ENCODE data around the gene MAST4. TPM values are rescaled to one million over a fixed set of nuclear protein-coding genes. Genes with fewer than 3 reads are reported as not detected.

Gene MAST4
- total RNA-seq: 13.9 TPM

- no peak for FAIRE-seq
- peak; percentile 83 to 84 for DNase-seq (ENCODE audit: low spot score in 2 of 2)
These were observed at the start of gene MAST4 for GRCh38 chr5:66595756-66596635. Gene MAST4, plus strand, starts transcription at chr5:66596393. Its CDS starts 263 bp downstream, at chr5:66596656.

- DNase-seq (ENCODE audit: low spot score in 2 of 2): no peak
- no peak for FAIRE-seq
These were observed 49.7 kb upstream of the MAST4 start for GRCh38 chr5:66546541-66546940.

- no peak for FAIRE-seq
- no peak for DNase-seq (ENCODE audit: low spot score in 2 of 2)
These were observed 44.9 kb upstream of the MAST4 start for GRCh38 chr5:66551338-66551737.

- FAIRE-seq: no peak
- DNase-seq (ENCODE audit: low spot score in 2 of 2): no peak
These were observed 44.2 kb upstream of the MAST4 start for GRCh38 chr5:66551945-66552344.

- FAIRE-seq: no peak
These were observed 42.8 kb upstream of the MAST4 start for GRCh38 chr5:66553368-66553912.

GRCh38 chr5:66553916-66554575 lies 42.1 kb upstream of the MAST4 start:
- DNase-seq (ENCODE audit: low spot score in 2 of 2): no peak
- FAIRE-seq: no peak

More at GRCh38 chr5:66553368-66553912, 42.8 kb upstream of the MAST4 start:
- DNase-seq (ENCODE audit: low spot score in 2 of 2): no peak

GRCh38 chr5:66554884-66555283 lies 41.3 kb upstream of the MAST4 start:
- DNase-seq (ENCODE audit: low spot score in 2 of 2) (no peak), FAIRE-seq (no peak)

GRCh38 chr5:66558560-66558959 lies 37.6 kb upstream of the MAST4 start:
- DNase-seq (ENCODE audit: low spot score in 2 of 2) (no peak), FAIRE-seq (no peak)

- no peak for FAIRE-seq
These were observed 35.8 kb upstream of the MAST4 start for GRCh38 chr5:66560371-66560770.

GRCh38 chr5:66561256-66561990 lies 34.8 kb upstream of the MAST4 start:
- DNase-seq (ENCODE audit: low spot score in 2 of 2) (no peak), FAIRE-seq (no peak)

More at GRCh38 chr5:66560371-66560770, 35.8 kb upstream of the MAST4 start:
- DNase-seq (ENCODE audit: low spot score in 2 of 2): no peak

- DNase-seq (ENCODE audit: low spot score in 2 of 2): no peak
- no peak for FAIRE-seq
These were observed 30.3 kb upstream of the MAST4 start for GRCh38 chr5:66565878-66566277.

- FAIRE-seq (no peak), DNase-seq (ENCODE audit: low spot score in 2 of 2) (no peak)
These were observed 28.7 kb upstream of the MAST4 start for GRCh38 chr5:66567474-66567873.

- DNase-seq (ENCODE audit: low spot score in 2 of 2) (no peak), FAIRE-seq (no peak)
These were observed 26.0 kb upstream of the MAST4 start for GRCh38 chr5:66570201-66570600.

GRCh38 chr5:66573733-66574132 lies 22.5 kb upstream of the MAST4 start:
- no peak for DNase-seq (ENCODE audit: low spot score in 2 of 2)
- FAIRE-seq: no peak

GRCh38 chr5:66582499-66583165 lies 13.6 kb upstream of the MAST4 start:
- FAIRE-seq: no peak
- DNase-seq (ENCODE audit: low spot score in 2 of 2): no peak

- DNase-seq (ENCODE audit: low spot score in 2 of 2) (no peak), FAIRE-seq (no peak)
These were observed 10.9 kb upstream of the MAST4 start for GRCh38 chr5:66585291-66585690.

GRCh38 chr5:66587771-66588170 lies 8.4 kb upstream of the MAST4 start:
- FAIRE-seq: no peak
- DNase-seq (ENCODE audit: low spot score in 2 of 2): no peak

GRCh38 chr5:66596636-66597182 lies 516 bp downstream of the MAST4 start:
- DNase-seq (ENCODE audit: low spot score in 2 of 2) (peak in 1 of 2 donors; percentile 27), FAIRE-seq (no peak)

- peak in 1 of 2 donors; percentile 33 for DNase-seq (ENCODE audit: low spot score in 2 of 2)
- no peak for FAIRE-seq
These were observed 1.1 kb downstream of the MAST4 start for GRCh38 chr5:66597183-66597757.

Data from frontal cortex (tissue), 4 donors.